Fibroblast of peridontal ligament (primary cell): ENCODE data around the gene TMEM63C.
"Not testable (repeated sequence)": the region's sequence is repeated elsewhere in the genome, so short reads cannot be mapped to it uniquely, and the experiment has no call there.

Experiments
- DNase-seq: peaks from one replicate; pipeline ENCODE4 v3.0.0-alpha.2; 2010; ENCODE audit errors: extremely low read depth

The TMEM63C gene

GRCh38 chr14:77154421-77154820 is 27.2 kb upstream of the TMEM63C start:
- no peak for DNase-seq

GRCh38 chr14:77155083-77155482 is 26.5 kb upstream of the TMEM63C start:
- no peak for DNase-seq

- no peak for DNase-seq
Observed at GRCh38 chr14:77157740-77158139, 23.9 kb upstream of the TMEM63C start.

GRCh38 chr14:77158175-77158881 is 23.3 kb upstream of the TMEM63C start:
- DNase-seq = peak; percentile 60

- no peak for DNase-seq
Observed at GRCh38 chr14:77158882-77159255, 22.7 kb upstream of the TMEM63C start.

- DNase-seq = no peak
Observed at GRCh38 chr14:77161011-77161410, 20.6 kb upstream of the TMEM63C start.

- no peak for DNase-seq
Observed at GRCh38 chr14:77170045-77170444, 11.6 kb upstream of the TMEM63C start.

- no peak for DNase-seq
Observed at GRCh38 chr14:77172916-77173315, 8.7 kb upstream of the TMEM63C start.

- DNase-seq = not testable (repeated sequence)
Observed at GRCh38 chr14:77173911-77174617, 7.5 kb upstream of the TMEM63C start.

GRCh38 chr14:77175843-77176242 is 5.8 kb upstream of the TMEM63C start:
- DNase-seq = no peak

- DNase-seq = no peak
Observed at GRCh38 chr14:77177702-77178101, 3.9 kb upstream of the TMEM63C start.

- no peak for DNase-seq
Observed at GRCh38 chr14:77178656-77179055, 2.9 kb upstream of the TMEM63C start.

GRCh38 chr14:77180726-77181602 is 634 bp upstream of the TMEM63C start:
- no peak for DNase-seq

- no peak for DNase-seq
Observed at GRCh38 chr14:77183896-77184295, 2.3 kb downstream of the TMEM63C start.

- no peak for DNase-seq
Observed at GRCh38 chr14:77184396-77185092, 2.9 kb downstream of the TMEM63C start.

GRCh38 chr14:77185093-77185465 is 3.5 kb downstream of the TMEM63C start:
- no peak for DNase-seq

- no peak for DNase-seq
Observed at GRCh38 chr14:77186911-77187648, 5.5 kb downstream of the TMEM63C start.

- no peak for DNase-seq
Observed at GRCh38 chr14:77187649-77188012, 6.0 kb downstream of the TMEM63C start.

- DNase-seq = no peak
Observed at GRCh38 chr14:77189479-77189878, 7.9 kb downstream of the TMEM63C start.

- no peak for DNase-seq
Observed at GRCh38 chr14:77190977-77191376, 9.4 kb downstream of the TMEM63C start.

- DNase-seq = no peak
Observed at GRCh38 chr14:77194706-77195105, 13.1 kb downstream of the TMEM63C start.
